Ishikawa (cell line): ENCODE measurements around the gene POLN.

Source experiments
- CEBPB ChIP-seq: IDR thresholded peaks from 2 replicates; pipeline ENCODE4 v1.6.1; 2012
- CREB1 ChIP-seq: IDR thresholded peaks from 2 replicates; pipeline ENCODE4 v1.6.1; 2012; ENCODE audit warnings: low read depth
- EGR1 ChIP-seq: IDR thresholded peaks from 2 replicates; pipeline ENCODE4 v1.6.1; 2012
- EP300 ChIP-seq: IDR thresholded peaks from 2 replicates; pipeline ENCODE4 v1.6.1; 2012; ENCODE audit warnings: borderline replicate concordance
- FOXM1 ChIP-seq: IDR thresholded peaks from 2 replicates; pipeline ENCODE4 v1.6.1; 2012; ENCODE audit warnings: low read depth, borderline replicate concordance
- NFIC ChIP-seq: IDR thresholded peaks from 2 replicates; pipeline ENCODE4 v1.6.1; 2012
- RAD21 ChIP-seq: IDR thresholded peaks from 2 replicates; pipeline ENCODE4 v1.6.1; 2012; ENCODE audit warnings: low read depth
- TAF1 ChIP-seq: IDR thresholded peaks from 2 replicates; pipeline ENCODE4 v1.6.1; 2012; ENCODE audit warnings: low read depth, mild to moderate bottlenecking
- TCF12 ChIP-seq: IDR thresholded peaks from 2 replicates; pipeline ENCODE4 v1.6.1; 2012; ENCODE audit warnings: low read depth
- TEAD4 ChIP-seq: IDR thresholded peaks from 2 replicates; pipeline ENCODE4 v1.6.1; 2012
- USF1 ChIP-seq: IDR thresholded peaks from 2 replicates; pipeline ENCODE4 v1.6.1; 2012
- YY1 ChIP-seq: IDR thresholded peaks from 2 replicates; pipeline ENCODE4 v1.6.1; 2012; ENCODE audit warnings: low read depth
- ZBTB7A ChIP-seq: IDR thresholded peaks from 2 replicates; pipeline ENCODE4 v1.6.1; 2012; ENCODE audit warnings: low read depth
- TF ChIP-seq, protein P1 (sequence below): IDR thresholded peaks from 2 replicates; pipeline ENCODE4 v1.6.1; 2012
- TF ChIP-seq, protein P2 (sequence below): IDR thresholded peaks from 2 replicates; pipeline ENCODE4 v1.6.1; 2012; ENCODE audit warnings: low read depth, mild to moderate bottlenecking

The POLN gene

GRCh38 chr4:2068198-2068470, 173.8 kb downstream of the POLN start:
- no peak for TF ChIP-seq YY1
- no peak for TF ChIP-seq FOXM1
- TF ChIP-seq, protein P1, sequence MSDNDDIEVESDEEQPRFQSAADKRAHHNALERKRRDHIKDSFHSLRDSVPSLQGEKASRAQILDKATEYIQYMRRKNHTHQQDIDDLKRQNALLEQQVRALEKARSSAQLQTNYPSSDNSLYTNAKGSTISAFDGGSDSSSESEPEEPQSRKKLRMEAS = no peak
- no peak for TF ChIP-seq TCF12
- TF ChIP-seq EGR1 = no peak
- no peak for TF ChIP-seq NFIC
- no peak for TF ChIP-seq EP300

DNA sequence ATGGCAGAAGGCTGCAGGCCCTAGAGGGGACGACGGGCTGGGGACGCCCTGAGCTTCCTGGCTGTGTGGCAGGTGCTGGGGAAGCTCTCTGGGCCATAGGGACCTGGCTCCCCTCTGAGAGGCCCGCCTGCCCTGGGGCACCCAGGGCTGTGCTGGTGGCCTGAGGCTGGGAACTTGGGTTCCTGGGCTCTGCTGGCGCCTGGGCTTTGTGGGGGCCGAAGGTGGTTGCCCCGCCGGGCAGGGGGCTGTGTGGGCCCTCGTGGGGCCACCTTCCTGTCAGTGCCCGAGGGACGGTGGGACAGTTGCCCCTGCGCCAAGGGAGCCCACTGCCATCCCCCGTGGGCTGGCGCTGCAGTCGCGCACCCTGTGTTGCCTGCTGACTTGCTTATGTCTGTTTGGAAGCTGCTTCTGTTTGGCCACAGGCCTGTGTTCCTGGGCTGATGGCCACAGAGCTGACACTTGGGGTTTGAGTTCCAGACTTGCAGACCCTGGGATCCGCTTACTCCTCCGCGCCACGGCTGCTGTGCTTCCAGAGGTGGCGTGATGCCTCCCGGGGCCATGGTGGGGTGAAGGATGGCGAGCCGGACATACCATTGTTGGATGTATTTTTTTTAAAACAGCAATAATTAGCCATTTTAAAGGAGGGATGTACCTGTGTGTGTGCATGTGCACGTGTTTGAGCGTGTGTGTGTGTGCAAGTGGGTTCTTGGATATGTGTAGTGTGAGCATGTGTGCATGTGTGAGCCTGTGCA, 174.3 kb downstream of the POLN start:
- TF ChIP-seq RAD21 (no peak), USF1 (no peak), ZBTB7A (no peak), FOXM1 (no peak), EP300 (no peak)
- TF ChIP-seq, protein P2, sequence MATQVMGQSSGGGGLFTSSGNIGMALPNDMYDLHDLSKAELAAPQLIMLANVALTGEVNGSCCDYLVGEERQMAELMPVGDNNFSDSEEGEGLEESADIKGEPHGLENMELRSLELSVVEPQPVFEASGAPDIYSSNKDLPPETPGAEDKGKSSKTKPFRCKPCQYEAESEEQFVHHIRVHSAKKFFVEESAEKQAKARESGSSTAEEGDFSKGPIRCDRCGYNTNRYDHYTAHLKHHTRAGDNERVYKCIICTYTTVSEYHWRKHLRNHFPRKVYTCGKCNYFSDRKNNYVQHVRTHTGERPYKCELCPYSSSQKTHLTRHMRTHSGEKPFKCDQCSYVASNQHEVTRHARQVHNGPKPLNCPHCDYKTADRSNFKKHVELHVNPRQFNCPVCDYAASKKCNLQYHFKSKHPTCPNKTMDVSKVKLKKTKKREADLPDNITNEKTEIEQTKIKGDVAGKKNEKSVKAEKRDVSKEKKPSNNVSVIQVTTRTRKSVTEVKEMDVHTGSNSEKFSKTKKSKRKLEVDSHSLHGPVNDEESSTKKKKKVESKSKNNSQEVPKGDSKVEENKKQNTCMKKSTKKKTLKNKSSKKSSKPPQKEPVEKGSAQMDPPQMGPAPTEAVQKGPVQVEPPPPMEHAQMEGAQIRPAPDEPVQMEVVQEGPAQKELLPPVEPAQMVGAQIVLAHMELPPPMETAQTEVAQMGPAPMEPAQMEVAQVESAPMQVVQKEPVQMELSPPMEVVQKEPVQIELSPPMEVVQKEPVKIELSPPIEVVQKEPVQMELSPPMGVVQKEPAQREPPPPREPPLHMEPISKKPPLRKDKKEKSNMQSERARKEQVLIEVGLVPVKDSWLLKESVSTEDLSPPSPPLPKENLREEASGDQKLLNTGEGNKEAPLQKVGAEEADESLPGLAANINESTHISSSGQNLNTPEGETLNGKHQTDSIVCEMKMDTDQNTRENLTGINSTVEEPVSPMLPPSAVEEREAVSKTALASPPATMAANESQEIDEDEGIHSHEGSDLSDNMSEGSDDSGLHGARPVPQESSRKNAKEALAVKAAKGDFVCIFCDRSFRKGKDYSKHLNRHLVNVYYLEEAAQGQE = no peak

GRCh38 chr4:2066571-2067445, 175.1 kb downstream of the POLN start:
- TF ChIP-seq, protein P1 = peak; percentile 20; the same call in 1 of the 2 replicates
- no peak for TF ChIP-seq NFIC

- TF ChIP-seq, protein P2 = no peak
- no peak for TF ChIP-seq EGR1
- no peak for TF ChIP-seq FOXM1
- no peak for TF ChIP-seq YY1
These were observed 175.8 kb downstream of the POLN start for GRCh38 chr4:2066011-2066551.

GRCh38 chr4:2065106-2065930, 176.6 kb downstream of the POLN start:
- TF ChIP-seq, protein P1 = no peak
- TF ChIP-seq CREB1 (no peak), EP300 (no peak), FOXM1 (no peak), NFIC (no peak), RAD21 (no peak), TCF12 (no peak), ZBTB7A (no peak), TAF1 (no peak), EGR1 (no peak), TEAD4 (no peak), USF1 (no peak), CEBPB (no peak), YY1 (no peak)
- TF ChIP-seq, protein P2 = no peak
